B cell (primary cell): ENCODE results near the gene SCN4A. TPM values are rescaled to one million over a fixed set of nuclear protein-coding genes. Genes with fewer than 3 reads are reported as not detected.

ENCODE experiments used
- ATAC-seq: fragments of 200-7000 bp; cut with Tn5 transposase; one replicate; pipeline ENCODE4 v1.10.0; 2021; ENCODE audit warnings: low read depth, mild to moderate bottlenecking, moderate number of reproducible peaks, moderate library complexity
- CTCF ChIA-PET: fragments of 350-600 bp; sonication (Branson Sonifier 250); formaldehyde crosslinking; loops from one replicate; lab custom pipeline; 2021; ENCODE audit warnings: antibody characterized with exemption, inconsistent platforms; lab: Charles Lee
- POLR2A ChIA-PET: fragments of 350-600 bp; sonication (Branson Sonifier 250); formaldehyde crosslinking; loops from one replicate; lab custom pipeline; 2021; ENCODE audit warnings: antibody characterized with exemption; lab: Charles Lee
- DNase-seq: peaks from one replicate; pipeline ENCODE4 v3.0.0; 2013
- H2AFZ ChIP-seq: 2 replicates; pipeline ENCODE4 v1.6.1; 2012; ENCODE audit warnings: mild to moderate bottlenecking, low read depth, low read length; ENCODE audit not compliant: insufficient read depth, poor library complexity, severe bottlenecking
- H3K27ac ChIP-seq, 2 donors: 1 replicate in 1 of 2; 2 replicates in 1 of 2; pipeline ENCODE4 v1.5.1; 2012 to 2013; ENCODE audit warnings: low read length in 2 of 2, mild to moderate bottlenecking in 2 of 2, moderate library complexity in 1 of 2
- H3K27me3 ChIP-seq, 4 experiments: fragments of 200-600 bp in 1 of 4; sonication (generic) in 1 of 4; replicated peaks in 1 of 4; 1 replicate in 2 of 4; 2 replicates in 2 of 4; pipeline versions ENCODE4 v1.6.1 to v1.7.0; 2013 to 2016; ENCODE audit warnings: low read length in 3 of 4, mild to moderate bottlenecking in 2 of 4, mixed read lengths in 1 of 4, moderate library complexity in 1 of 4; ENCODE audit not compliant: insufficient read depth in 4 of 4, control insufficient read depth in 3 of 4; ENCODE audit errors: control extremely low read depth in 1 of 4
- H3K36me3 ChIP-seq, 2 experiments: replicated peaks in 1 of 2; 1 replicate in 1 of 2; 2 replicates in 1 of 2; pipeline versions ENCODE4 v1.6.1 to v1.7.1; 2013; ENCODE audit warnings: low read length in 1 of 2; ENCODE audit not compliant: insufficient read depth in 2 of 2, control insufficient read depth in 1 of 2; ENCODE audit errors: control extremely low read depth in 1 of 2, extremely low read depth in 1 of 2
- H3K4me1 ChIP-seq, 2 donors: fragments of 200-600 bp in 1 of 2; sonication (generic) in 1 of 2; 1 replicate in 1 of 2; 2 replicates in 1 of 2; pipeline versions ENCODE4 v1.5.1 to v1.6.1; 2013 to 2017; ENCODE audit warnings: low read length in 2 of 2; ENCODE audit not compliant: control insufficient read depth in 2 of 2, insufficient read depth in 2 of 2
- H3K4me2 ChIP-seq: replicated peaks from 2 replicates; pipeline ENCODE3; 2012; ENCODE audit warnings: mild to moderate bottlenecking, low read depth, low read length; ENCODE audit not compliant: poor library complexity, severe bottlenecking
- H3K4me3 ChIP-seq, 5 experiments: fragments of 200-600 bp in 1 of 5; sonication (generic) in 1 of 5; 1 replicate in 3 of 5; 2 replicates in 2 of 5; pipeline versions ENCODE4 v1.5.1 to v1.7.0; 2011 to 2016; ENCODE audit warnings: low read length in 4 of 5, mild to moderate bottlenecking in 4 of 5, low read depth in 2 of 5, control low read depth in 1 of 5, moderate library complexity in 1 of 5; ENCODE audit not compliant: insufficient read depth in 1 of 5; ENCODE audit errors: control extremely low read depth in 1 of 5, extremely low read depth in 1 of 5
- H3K79me2 ChIP-seq: fragments of 200-600 bp; sonication (generic); one replicate; pipeline ENCODE4 v1.6.0; 2016; ENCODE audit warnings: low read length; ENCODE audit not compliant: control insufficient read depth, insufficient read depth
- H3K9ac ChIP-seq: fragments of 200-600 bp; sonication (generic); 2 replicates; pipeline ENCODE4 v1.6.1; 2017; ENCODE audit warnings: mild to moderate bottlenecking, low read length, moderate library complexity
- H3K9me3 ChIP-seq, 3 donors: one replicate each; pipeline versions ENCODE4 v1.6.1 to v1.7.1; 2013; ENCODE audit warnings: low read length in 2 of 3; ENCODE audit not compliant: control insufficient read depth in 2 of 3, insufficient read depth in 1 of 3; ENCODE audit errors: control extremely low read depth in 1 of 3
- H4K20me1 ChIP-seq: 2 replicates; pipeline ENCODE4 v1.6.0; 2012; ENCODE audit warnings: mild to moderate bottlenecking, low read length; ENCODE audit not compliant: insufficient read depth, control insufficient read depth, poor library complexity, severe bottlenecking
- H3K27ac Mint-ChIP-seq: one replicate; pipeline ENCODE4 v1.8.0; 2021; ENCODE audit warnings: mixed read lengths
- H3K27me3 Mint-ChIP-seq: one replicate; pipeline ENCODE4 v1.8.0; 2021; ENCODE audit warnings: mixed read lengths
- H3K4me1 Mint-ChIP-seq: one replicate; pipeline ENCODE4 v1.8.0; 2021; ENCODE audit warnings: mixed read lengths
- H3K4me3 Mint-ChIP-seq: one replicate; pipeline ENCODE4 v1.8.0; 2021; ENCODE audit warnings: mixed read lengths
- H3K9me3 Mint-ChIP-seq: one replicate; pipeline ENCODE4 v1.8.0; 2022; ENCODE audit warnings: mixed read lengths; ENCODE audit not compliant: insufficient read depth
- EZH2 ChIP-seq: IDR thresholded peaks from 2 replicates; pipeline ENCODE4 v1.6.1; 2012; ENCODE audit warnings: borderline replicate concordance, low read depth, mild to moderate bottlenecking, moderate library complexity, low read length; ENCODE audit not compliant: insufficient read depth, poor library complexity, severe bottlenecking
- WGBS: methylation state at CpG from one replicate; pipeline ENCODE4 v1.1.5; 2013; ENCODE audit warnings: missing lambda C conversion rate; ENCODE audit not compliant: insufficient coverage; 5-methylcytosine and 5-hydroxymethylcytosine counted together
- intact Hi-C: fragments of 100-400 bp; cut with micrococcal nuclease; formaldehyde crosslinking; loops from one replicate; pipeline ENCODE4 v1.10.0; 2022
- polyA plus RNA-seq: library from polyadenylated mRNA; depleted of rRNA; stranded (reverse); fragments of >200 nt; gene quantifications from 2 replicates; pipeline ENCODE4 v1.2.3, GENCODE V29; 2012
- total RNA-seq, 2 donors: library from RNA; stranded (reverse); fragments of 120-200 nt in 1 of 2; gene quantifications; 1 replicate in 1 of 2; 2 replicates in 1 of 2; pipeline versions ENCODE4 v1.2.3 to v1.2.4, GENCODE V29; 2013 to 2022
- TF ChIP-seq, protein P1 (sequence below): fragments of 200-600 bp; IDR thresholded peaks from one replicate; pipeline ENCODE4 v1.8.0; 2022; ENCODE audit warnings: antibody characterized with exemption, mild to moderate bottlenecking

The SCN4A gene
- total and polyA plus RNA-seq, 2 donors (not counting 1 experiment from before 2014, with no cell fraction given) = 1.1 to 1.4 TPM

GRCh38 chr17:63988741-63989621 is 16.3 kb upstream of the SCN4A start:
- DNase-seq (no peak), ATAC-seq (no peak)
- Mint-ChIP-seq H3K27me3 (peaks cover 11% of the 10 kb centered on the region), H3K9me3 (no peaks in the 10 kb centered on the region), H3K27ac (no peak overlapping the region), H3K4me3 (no peak overlapping the region), H3K4me1 (peaks cover 48% of the 10 kb centered on the region)
- intact Hi-C loops = no loop called here
- H3K27me3 ChIP-seq = no peaks in the 10 kb centered on the region
- TF ChIP-seq EZH2 = no peak
- TF ChIP-seq, protein P1, sequence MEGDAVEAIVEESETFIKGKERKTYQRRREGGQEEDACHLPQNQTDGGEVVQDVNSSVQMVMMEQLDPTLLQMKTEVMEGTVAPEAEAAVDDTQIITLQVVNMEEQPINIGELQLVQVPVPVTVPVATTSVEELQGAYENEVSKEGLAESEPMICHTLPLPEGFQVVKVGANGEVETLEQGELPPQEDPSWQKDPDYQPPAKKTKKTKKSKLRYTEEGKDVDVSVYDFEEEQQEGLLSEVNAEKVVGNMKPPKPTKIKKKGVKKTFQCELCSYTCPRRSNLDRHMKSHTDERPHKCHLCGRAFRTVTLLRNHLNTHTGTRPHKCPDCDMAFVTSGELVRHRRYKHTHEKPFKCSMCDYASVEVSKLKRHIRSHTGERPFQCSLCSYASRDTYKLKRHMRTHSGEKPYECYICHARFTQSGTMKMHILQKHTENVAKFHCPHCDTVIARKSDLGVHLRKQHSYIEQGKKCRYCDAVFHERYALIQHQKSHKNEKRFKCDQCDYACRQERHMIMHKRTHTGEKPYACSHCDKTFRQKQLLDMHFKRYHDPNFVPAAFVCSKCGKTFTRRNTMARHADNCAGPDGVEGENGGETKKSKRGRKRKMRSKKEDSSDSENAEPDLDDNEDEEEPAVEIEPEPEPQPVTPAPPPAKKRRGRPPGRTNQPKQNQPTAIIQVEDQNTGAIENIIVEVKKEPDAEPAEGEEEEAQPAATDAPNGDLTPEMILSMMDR = no peak
- H3K36me3 ChIP-seq = no peaks in the 10 kb centered on the region
- no peak overlapping the region for H2AFZ ChIP-seq
- H4K20me1 ChIP-seq = no peaks in the 10 kb centered on the region
- peaks cover 0 to 3% (median 0%) of the 10 kb centered on the region in 3 donors for H3K9me3 ChIP-seq
- no peak overlapping the region for H3K27ac ChIP-seq
- WGBS = 91% methylated on average over 34 of the region's 35 CpGs
- no peaks in the 10 kb centered on the region for H3K79me2 ChIP-seq
- ChIA-PET POLR2A (no interaction called here), CTCF (interaction anchor here (0.7 to 3.5 kb wide), 8 partner anchors 31 to 85 kb away, joined by 3 to 58 read pairs (median 23); partner anchors contain the start of genes CSHL1, GH1 and ICAM2)
- no peak overlapping the region for H3K4me3 ChIP-seq
- H3K9ac ChIP-seq = no peak overlapping the region
- H3K4me1 ChIP-seq = peaks cover 31 to 35% of the 10 kb centered on the region in 2 donors
- H3K4me2 ChIP-seq = no peak overlapping the region

GRCh38 chr17:63988127-63988478 is 15.4 kb upstream of the SCN4A start:
- intact Hi-C loops = no loop called here
- H3K79me2 ChIP-seq = no peaks in the 10 kb centered on the region
- no peaks in the 10 kb centered on the region for H3K9me3 Mint-ChIP-seq
- H3K4me3 ChIP-seq = no peak overlapping the region
- H3K9me3 ChIP-seq = peaks cover 0 to 6% (median 0%) of the 10 kb centered on the region in 3 donors
- H3K4me1 ChIP-seq = peaks cover 24 to 31% of the 10 kb centered on the region in 2 donors
- no peaks in the 10 kb centered on the region for H3K36me3 ChIP-seq
- no peaks in the 10 kb centered on the region for H4K20me1 ChIP-seq
- ChIA-PET CTCF (interaction anchor here (0.8 to 3.5 kb wide), 5 partner anchors 32 to 77 kb away, joined by 3 to 20 read pairs (median 5); partner anchors contain the start of genes CSHL1, GH1 and ICAM2), POLR2A (interaction anchor here (1.8 kb wide), 1 partner anchor 69 kb away, joined by 4 read pairs; no protein-coding TSS in a partner anchor)
- no peak for DNase-seq
- H3K4me3 Mint-ChIP-seq = no peak overlapping the region
- H3K9ac ChIP-seq = no peak overlapping the region
- H2AFZ ChIP-seq = no peak overlapping the region
- 93% methylated on average over 4 of the region's 5 CpGs for WGBS
- no peak overlapping the region for H3K4me2 ChIP-seq
- H3K4me1 Mint-ChIP-seq = peaks cover 42% of the 10 kb centered on the region
- H3K27me3 Mint-ChIP-seq = peaks cover 11% of the 10 kb centered on the region
- no peak overlapping the region for H3K27ac ChIP-seq
- no peak overlapping the region for H3K27ac Mint-ChIP-seq
- no peaks in the 10 kb centered on the region for H3K27me3 ChIP-seq
- TF ChIP-seq, protein P1 = no peak
- TF ChIP-seq EZH2 = no peak
- ATAC-seq = no peak
